ENCODE data around the gene SPECC1. TPM values are rescaled to one million over a fixed set of nuclear protein-coding genes. Genes with fewer than 3 reads are reported as not detected.

Gene SPECC1
- total and polyA plus RNA-seq, 9 of the 15 experiments (the other 6 are each of a cell fraction or from before 2014, with no cell fraction given): 2.4 to 19.6 (median 14.7) TPM

DNA sequence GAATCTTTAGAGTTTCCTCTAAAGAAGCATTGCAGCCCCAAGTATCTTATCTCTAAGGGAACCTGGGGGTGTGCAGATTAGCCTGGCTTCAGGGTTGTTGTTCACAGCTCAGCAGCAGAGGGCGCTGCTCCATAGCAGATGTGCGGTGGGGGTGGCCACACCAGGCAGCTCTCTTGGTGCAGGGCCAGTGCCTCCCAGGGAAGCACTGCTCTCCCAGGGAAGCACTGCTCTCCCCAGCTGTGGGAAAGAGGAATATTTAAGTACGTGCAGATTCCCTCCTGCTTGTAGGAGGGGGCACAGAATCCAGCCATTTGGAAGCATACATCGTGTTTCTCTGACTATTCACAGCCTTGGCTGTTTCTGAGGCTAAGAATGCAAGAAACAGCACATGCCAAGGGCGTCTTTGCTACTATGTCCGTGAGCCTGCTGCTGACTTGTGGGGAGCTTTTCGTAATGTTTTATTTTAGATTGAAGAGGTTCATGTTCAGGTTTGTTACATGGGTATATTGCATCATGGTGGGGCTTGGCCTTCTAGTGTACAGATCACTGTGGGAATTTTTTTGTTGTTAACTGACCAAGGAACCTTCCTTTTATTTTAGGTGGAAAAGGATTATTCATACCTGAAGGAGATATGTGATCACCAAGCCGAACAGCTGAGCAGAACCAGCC is 217.8 kb downstream of the SPECC1 start (continued):
- TF ChIP-seq, protein P1, sequence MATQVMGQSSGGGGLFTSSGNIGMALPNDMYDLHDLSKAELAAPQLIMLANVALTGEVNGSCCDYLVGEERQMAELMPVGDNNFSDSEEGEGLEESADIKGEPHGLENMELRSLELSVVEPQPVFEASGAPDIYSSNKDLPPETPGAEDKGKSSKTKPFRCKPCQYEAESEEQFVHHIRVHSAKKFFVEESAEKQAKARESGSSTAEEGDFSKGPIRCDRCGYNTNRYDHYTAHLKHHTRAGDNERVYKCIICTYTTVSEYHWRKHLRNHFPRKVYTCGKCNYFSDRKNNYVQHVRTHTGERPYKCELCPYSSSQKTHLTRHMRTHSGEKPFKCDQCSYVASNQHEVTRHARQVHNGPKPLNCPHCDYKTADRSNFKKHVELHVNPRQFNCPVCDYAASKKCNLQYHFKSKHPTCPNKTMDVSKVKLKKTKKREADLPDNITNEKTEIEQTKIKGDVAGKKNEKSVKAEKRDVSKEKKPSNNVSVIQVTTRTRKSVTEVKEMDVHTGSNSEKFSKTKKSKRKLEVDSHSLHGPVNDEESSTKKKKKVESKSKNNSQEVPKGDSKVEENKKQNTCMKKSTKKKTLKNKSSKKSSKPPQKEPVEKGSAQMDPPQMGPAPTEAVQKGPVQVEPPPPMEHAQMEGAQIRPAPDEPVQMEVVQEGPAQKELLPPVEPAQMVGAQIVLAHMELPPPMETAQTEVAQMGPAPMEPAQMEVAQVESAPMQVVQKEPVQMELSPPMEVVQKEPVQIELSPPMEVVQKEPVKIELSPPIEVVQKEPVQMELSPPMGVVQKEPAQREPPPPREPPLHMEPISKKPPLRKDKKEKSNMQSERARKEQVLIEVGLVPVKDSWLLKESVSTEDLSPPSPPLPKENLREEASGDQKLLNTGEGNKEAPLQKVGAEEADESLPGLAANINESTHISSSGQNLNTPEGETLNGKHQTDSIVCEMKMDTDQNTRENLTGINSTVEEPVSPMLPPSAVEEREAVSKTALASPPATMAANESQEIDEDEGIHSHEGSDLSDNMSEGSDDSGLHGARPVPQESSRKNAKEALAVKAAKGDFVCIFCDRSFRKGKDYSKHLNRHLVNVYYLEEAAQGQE (IDR thresholded peaks at IDR 0.05; ENCODE audit: borderline replicate concordance): peak; percentile 87
- TF ChIP-seq, protein P1 (CRISPR knock-in tag; IDR thresholded peaks at IDR 0.05; ENCODE audit: low read depth): no peak
- TF ChIP-seq, protein P2, sequence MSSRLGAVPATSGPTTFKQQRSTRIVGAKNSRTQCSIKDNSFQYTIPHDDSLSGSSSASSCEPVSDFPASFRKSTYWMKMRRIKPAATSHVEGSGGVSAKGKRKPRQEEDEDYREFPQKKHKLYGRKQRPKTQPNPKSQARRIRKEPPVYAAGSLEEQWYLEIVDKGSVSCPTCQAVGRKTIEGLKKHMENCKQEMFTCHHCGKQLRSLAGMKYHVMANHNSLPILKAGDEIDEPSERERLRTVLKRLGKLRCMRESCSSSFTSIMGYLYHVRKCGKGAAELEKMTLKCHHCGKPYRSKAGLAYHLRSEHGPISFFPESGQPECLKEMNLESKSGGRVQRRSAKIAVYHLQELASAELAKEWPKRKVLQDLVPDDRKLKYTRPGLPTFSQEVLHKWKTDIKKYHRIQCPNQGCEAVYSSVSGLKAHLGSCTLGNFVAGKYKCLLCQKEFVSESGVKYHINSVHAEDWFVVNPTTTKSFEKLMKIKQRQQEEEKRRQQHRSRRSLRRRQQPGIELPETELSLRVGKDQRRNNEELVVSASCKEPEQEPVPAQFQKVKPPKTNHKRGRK (tag; IDR thresholded peaks at IDR 0.05): no peak
- TF ChIP-seq ZKSCAN8 (CRISPR knock-in tag; IDR thresholded peaks at IDR 0.05) (no peak), FOXA3 (CRISPR knock-in tag; conservative IDR thresholded peaks at IDR 0.05 in 1 of 2, IDR thresholded peaks at IDR 0.05 in 1 of 2) (no peak), FOSL1 (tag; conservative IDR thresholded peaks at IDR 0.05) (no peak), DPF2 (IDR thresholded peaks at IDR 0.05) (no peak)
- TF ChIP-seq, protein P3, sequence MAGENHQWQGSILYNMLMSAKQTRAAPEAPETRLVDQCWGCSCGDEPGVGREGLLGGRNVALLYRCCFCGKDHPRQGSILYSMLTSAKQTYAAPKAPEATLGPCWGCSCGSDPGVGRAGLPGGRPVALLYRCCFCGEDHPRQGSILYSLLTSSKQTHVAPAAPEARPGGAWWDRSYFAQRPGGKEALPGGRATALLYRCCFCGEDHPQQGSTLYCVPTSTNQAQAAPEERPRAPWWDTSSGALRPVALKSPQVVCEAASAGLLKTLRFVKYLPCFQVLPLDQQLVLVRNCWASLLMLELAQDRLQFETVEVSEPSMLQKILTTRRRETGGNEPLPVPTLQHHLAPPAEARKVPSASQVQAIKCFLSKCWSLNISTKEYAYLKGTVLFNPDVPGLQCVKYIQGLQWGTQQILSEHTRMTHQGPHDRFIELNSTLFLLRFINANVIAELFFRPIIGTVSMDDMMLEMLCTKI (IDR thresholded peaks at IDR 0.05; ENCODE audit: partially characterized antibody): no peak
- TF ChIP-seq, protein P4, sequence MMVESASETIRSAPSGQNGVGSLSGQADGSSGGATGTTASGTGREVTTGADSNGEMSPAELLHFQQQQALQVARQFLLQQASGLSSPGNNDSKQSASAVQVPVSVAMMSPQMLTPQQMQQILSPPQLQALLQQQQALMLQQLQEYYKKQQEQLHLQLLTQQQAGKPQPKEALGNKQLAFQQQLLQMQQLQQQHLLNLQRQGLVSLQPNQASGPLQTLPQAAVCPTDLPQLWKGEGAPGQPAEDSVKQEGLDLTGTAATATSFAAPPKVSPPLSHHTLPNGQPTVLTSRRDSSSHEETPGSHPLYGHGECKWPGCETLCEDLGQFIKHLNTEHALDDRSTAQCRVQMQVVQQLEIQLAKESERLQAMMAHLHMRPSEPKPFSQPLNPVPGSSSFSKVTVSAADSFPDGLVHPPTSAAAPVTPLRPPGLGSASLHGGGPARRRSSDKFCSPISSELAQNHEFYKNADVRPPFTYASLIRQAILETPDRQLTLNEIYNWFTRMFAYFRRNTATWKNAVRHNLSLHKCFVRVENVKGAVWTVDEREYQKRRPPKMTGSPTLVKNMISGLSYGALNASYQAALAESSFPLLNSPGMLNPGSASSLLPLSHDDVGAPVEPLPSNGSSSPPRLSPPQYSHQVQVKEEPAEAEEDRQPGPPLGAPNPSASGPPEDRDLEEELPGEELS (CRISPR knock-in tag; IDR thresholded peaks at IDR 0.05; ENCODE audit: borderline replicate concordance): no peak
- TF ChIP-seq, protein P5, sequence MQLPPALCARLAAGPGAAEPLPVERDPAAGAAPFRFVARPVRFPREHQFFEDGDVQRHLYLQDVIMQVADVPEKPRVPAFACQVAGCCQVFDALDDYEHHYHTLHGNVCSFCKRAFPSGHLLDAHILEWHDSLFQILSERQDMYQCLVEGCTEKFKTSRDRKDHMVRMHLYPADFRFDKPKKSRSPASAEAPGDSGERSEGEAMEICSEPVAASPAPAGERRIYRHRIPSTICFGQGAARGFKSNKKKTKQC (CRISPR knock-in tag; IDR thresholded peaks at IDR 0.05): no peak
- TF ChIP-seq, protein P6, sequence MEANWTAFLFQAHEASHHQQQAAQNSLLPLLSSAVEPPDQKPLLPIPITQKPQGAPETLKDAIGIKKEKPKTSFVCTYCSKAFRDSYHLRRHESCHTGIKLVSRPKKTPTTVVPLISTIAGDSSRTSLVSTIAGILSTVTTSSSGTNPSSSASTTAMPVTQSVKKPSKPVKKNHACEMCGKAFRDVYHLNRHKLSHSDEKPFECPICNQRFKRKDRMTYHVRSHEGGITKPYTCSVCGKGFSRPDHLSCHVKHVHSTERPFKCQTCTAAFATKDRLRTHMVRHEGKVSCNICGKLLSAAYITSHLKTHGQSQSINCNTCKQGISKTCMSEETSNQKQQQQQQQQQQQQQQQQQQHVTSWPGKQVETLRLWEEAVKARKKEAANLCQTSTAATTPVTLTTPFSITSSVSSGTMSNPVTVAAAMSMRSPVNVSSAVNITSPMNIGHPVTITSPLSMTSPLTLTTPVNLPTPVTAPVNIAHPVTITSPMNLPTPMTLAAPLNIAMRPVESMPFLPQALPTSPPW (CRISPR knock-in tag; IDR thresholded peaks at IDR 0.05): peak; percentile 46; the same call in 1 of the 2 replicates
